HG03139 (cell line): ENCODE results near the gene WDR33.

Experiments
- ATAC-seq: cut with Tn5 transposase; IDR thresholded peaks from one replicate; pipeline ENCODE4 v1.9.1; 2021; ENCODE audit not compliant: unreplicated experiment

Gene WDR33

DNA sequence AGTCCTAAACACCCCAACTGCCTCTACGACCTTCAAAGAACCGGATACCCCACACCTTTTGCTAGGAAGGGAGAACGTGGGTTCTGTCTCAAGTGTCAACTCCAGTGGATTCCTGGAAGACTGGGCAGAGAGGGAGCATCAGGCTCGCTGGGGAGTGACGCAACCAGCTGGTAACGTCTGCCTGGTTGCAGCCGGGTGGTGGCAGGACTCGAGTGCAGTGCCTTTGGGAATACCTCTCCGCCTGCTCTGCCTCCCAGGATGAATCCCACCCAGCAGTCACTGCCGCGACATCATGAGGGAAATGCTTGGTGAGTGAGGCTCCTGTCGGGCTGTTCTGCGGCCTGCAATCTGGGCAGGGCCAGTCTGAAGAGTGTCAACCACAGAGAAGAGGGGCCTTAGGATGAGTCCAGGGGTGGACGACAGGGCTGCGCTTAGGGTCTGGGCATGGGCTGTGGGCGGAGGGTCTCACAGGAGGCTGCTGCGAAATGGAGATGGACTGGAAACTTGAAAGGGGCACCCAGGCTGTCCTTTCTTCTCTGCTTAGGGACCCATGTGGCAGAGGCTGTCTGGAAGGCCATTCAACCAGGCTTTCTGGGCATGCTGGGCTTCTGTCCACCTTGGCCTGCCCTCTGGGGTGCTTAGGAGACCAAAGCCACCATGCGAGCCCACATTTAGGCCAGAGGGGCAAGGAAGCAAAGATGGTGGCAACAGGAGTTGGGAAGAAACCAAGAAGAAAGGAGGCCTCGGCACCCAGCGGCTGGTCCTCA is 152.1 kb downstream of the WDR33 start:
- ATAC-seq: no peak

DNA sequence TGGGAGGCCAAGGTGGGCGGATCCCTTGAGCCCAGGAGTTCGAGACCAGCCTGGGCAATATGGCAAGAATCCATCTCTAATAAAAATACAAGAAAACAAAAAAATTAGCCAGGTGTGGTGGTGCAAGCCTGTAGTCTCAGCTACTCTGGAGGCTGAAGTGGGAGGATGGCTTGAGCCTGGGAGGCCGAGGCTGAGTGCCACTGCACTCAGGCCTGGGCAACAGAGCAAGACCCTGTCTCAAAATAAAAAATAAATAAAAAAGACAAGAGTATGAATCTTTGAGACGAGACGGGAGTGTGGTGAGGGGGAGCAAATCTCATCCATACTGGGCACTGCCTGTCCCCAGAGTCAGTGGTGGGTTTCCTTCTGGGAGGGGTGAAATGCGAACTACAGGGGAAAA is 152.8 kb downstream of the WDR33 start:
- no peak for ATAC-seq

DNA sequence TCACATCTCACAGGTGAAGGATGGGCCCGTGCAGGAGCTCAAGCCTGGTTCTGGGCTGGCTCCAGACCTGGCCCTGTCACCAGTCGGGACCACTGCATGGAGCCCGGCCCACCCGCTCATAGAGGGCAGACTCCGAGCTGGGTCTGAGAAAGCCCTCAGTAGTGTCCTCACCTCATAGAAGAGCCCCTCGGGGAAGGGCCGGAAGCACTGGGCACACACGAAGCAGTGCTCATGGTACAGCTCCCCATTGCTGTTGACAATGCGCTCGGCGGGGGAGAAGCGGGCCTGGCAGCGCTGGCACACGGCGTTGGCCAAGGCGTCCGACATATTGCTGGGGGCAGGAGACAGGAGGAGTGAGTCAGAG is 153.8 kb downstream of the WDR33 start:
- ATAC-seq: no peak

DNA sequence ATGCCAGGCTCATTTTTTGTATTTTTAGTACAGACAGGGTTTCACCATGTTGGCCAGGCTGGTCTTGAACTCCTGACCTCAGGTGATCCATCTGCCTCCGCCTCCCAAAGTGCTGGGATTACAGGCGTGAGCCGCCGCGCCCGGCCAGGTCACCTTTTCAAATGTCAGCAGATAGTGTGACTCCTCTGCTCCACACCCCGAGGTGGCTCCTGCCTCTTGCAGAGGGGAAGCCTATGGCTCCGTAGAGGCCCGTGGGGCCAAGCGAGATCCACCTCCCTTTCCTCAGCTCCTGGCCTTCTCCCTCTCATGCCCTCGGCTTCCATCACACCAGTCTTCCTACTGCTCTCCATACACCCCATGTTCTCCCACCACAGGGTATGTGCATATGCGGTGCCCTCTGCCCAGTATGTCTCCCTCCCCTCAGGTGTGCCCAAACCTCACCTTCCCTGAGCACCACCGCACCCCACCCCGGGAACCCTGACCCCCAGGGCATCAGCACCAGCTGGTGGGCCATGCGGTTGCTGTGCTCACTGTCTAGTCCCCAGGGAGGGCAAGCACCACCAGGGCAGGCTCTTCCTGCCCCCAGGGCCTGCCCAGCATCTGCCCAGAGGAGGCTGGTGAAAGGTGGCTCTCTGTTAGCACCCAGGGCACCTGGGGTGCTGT is 154.3 kb downstream of the WDR33 start:
- ATAC-seq: no peak

DNA sequence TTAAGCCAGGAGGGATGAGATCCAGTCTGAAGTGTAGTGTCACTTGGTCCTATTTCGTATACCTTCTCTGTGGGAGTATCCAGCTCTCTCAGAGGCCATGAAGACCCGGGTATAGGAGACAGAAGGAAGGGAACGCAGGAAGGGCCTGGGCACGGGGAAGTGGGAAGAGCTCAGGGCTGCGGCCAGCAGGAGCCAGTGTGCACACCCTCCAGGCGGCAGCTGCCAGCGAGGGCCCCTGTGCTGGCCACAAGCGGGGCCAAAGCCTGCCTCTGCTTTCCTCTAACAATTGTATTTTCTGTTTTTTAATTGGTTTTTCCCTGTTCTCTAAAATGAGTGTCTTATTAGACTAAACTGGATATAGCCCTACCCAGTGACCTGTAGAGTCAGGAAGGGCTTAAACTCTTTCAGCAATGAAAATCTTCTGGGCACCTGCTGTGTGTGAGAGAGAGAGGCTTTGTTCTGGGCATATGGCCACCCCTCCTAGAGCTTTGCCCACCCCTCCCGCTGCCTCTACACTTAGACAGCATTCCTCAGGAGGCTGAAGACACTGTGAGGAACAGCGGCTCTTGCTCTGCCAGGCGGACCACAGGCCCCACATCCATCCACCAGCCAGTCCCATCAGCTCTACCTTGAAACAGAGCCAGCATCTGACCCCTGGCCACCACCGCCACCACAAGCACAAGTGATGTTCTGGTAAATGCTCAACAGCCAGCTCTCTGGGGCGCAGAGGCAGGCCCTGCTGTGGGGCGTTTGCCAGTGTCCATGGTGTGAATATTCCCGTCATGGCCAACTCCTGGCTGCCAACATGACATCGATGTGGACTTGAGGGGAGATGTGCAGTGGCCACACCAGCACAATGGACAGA is 155.5 kb downstream of the WDR33 start:
- ATAC-seq: no peak

DNA sequence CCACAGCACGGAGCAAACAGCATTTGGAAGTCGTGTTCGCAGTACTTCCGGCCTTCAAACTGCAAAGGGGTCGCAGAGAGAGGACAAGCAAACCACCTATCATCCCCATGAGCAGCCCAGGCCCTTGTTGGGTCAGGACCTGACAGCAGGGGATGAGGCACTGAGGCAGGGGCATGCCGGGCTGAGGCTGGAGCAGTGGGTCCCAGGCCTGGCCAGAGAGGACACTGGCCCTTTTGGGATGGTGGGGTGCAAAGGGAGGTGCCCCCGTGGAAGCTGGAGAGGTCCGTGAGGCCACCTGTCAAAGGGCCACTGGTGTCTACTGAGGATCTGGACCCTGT is 156.2 kb downstream of the WDR33 start:
- no peak for ATAC-seq

DNA sequence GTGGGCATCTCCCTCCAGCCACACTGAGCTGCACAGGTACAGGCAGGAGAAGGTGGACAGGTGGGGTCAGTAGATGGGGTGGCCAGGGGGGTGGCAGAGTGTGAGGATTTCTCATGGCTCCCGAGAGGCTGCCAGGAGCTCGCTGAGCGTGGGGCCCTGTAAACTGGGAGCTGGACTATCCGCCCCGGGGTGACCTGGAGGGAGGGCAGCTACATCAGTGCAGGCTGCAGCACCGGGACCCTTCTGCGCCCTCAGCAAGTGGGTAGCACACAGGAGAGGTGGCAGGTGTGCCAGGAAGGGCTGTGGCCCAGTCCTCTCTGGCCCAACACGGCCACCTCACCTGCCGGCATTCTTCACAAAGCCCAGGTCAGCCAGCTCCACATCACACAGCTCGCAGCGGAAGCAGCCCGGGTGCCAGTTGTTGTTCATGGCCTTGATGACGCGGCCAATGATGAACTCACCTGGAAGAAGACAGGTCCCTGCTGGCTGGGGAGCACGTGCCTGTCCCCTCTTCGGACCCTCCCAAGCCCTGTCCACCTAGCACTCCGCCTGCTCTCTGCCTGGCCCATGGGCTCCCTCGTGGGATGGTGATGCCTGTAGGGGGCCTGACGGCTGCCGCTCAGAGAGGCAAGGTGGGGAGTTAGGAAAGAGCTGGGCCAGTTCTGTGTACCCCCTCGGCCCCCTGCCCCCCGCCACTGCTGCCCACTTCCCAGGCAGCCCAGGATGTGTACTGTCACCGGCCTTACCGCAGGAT is 156.7 kb downstream of the WDR33 start:
- no peak for ATAC-seq

DNA sequence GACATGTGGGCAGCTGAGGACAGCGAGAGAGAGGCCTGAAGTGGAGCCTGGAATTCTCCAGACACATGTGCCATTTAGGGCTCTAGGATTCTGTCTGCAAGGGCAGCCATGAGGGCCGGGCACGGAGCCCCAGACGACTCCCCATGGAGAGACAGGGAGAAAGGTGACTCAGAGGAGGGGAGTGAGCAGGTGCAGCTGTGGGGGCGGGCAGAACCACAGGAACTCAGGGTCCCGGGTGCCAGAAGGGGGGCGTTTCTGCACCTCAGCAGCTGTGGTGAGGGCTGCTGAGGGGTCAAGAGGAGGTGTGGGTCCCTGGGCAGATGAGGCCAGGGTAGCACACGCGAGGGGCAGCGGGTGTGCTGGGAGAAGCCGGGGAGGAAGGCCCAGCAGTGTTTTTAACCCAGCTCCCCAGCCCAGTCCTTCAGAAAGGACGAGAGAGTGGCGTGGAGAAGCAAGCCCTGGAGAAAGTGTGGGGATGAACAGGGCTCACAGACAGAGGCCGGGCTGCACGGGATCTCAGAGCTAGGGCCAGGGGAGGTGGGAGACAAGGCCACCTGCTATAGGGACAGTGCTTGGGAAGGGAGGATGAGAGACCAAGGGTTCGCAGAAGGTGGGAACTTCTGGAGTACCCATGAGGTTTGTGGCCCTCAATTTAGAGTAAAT is 157.4 kb downstream of the WDR33 start:
- ATAC-seq: no peak

DNA sequence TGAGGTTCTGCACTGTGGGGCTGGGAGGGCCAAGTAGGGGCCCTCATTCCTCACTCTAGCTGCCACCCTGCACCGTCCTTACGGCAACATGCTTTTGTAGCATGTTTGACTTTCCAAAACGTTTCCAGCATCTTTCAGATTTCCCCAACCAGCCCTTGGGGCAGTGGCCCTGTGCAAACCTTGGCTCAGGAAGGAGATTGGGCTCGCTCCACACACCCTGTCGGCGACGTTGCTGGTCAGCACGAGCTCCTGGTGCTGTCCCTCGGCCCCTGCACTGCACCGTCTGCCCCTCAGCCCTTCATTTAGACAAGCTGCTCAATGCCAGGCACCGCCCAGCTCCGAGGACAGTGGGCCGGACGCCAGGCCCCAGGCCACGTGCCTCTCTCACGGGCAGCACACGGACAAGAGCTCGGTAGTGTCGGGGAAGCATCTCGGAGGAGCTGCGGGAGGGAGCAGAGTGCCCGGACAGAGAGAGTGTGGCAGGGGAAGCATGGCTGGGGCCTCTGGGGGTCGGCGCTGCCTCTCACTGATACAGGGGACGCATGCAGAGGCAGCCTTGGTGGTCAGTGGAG is 158.1 kb downstream of the WDR33 start:
- no peak for ATAC-seq

DNA sequence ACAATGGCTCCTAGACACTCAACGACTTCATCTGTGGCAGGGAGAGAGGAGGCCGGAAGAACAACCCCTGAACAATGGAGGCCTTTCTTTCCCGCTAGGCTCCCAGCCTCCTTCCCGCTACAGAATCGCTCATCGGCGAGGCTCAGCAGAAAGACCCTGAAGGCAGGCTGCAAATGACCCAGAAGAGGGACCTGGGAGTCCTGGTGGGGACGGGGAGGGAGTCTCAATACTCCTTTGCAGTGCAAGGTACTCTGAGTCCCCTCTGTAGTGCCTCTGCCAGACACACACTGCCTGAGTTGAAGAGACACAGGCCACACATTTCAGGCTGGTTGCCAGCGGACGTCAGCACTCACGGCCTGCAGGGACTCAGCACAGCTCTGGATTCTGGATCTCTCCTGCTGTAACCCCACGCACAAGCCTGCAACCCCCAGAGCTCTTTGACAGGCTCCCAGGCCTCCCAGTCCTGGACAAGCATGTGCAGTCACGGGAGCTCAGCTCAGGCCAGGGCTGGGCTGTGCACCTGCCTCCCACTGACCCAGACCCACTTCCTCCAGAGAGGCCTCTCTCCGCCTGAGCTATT is 158.9 kb downstream of the WDR33 start:
- ATAC-seq: no peak

DNA sequence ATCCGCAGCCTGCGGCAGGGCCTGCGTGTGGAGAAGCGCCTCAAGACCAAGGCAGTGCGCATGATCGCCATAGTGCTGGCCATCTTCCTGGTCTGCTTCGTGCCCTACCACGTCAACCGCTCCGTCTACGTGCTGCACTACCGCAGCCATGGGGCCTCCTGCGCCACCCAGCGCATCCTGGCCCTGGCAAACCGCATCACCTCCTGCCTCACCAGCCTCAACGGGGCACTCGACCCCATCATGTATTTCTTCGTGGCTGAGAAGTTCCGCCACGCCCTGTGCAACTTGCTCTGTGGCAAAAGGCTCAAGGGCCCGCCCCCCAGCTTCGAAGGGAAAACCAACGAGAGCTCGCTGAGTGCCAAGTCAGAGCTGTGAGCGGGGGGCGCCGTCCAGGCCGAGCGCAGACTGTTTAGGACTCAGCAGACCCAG is 159.6 kb downstream of the WDR33 start:
- no peak for ATAC-seq
